Endothelial cell (in vitro differentiated cells): Measurements from ENCODE around the gene PNKP. TPM values are rescaled to one million over a fixed set of nuclear protein-coding genes. Genes with fewer than 3 reads are reported as not detected.

Source experiments
- DNase-seq: peaks from one replicate; pipeline ENCODE4 v3.0.0; 2021; ENCODE audit warnings: low spot score
- H3K27ac Mint-ChIP-seq: one replicate; pipeline ENCODE4 v1.8.0; 2021; ENCODE audit warnings: mixed read lengths, inconsistent platforms; ENCODE audit not compliant: unreplicated experiment
- H3K27me3 Mint-ChIP-seq: one replicate; pipeline ENCODE4 v1.8.0; 2021; ENCODE audit warnings: mild to moderate bottlenecking, moderate library complexity, mixed read lengths, inconsistent platforms; ENCODE audit not compliant: unreplicated experiment
- H3K36me3 Mint-ChIP-seq: one replicate; pipeline ENCODE4 v1.8.0; 2021; ENCODE audit warnings: mild to moderate bottlenecking, low read depth, mixed read lengths, inconsistent platforms; ENCODE audit not compliant: unreplicated experiment
- H3K4me1 Mint-ChIP-seq: one replicate; pipeline ENCODE4 v1.8.0; 2021; ENCODE audit warnings: mild to moderate bottlenecking, mixed read lengths, inconsistent platforms; ENCODE audit not compliant: unreplicated experiment
- H3K4me3 Mint-ChIP-seq: one replicate; pipeline ENCODE4 v1.8.0; 2021; ENCODE audit warnings: mild to moderate bottlenecking, mixed read lengths, inconsistent platforms; ENCODE audit not compliant: unreplicated experiment
- H3K9me3 Mint-ChIP-seq: one replicate; pipeline ENCODE4 v1.8.0; 2021; ENCODE audit warnings: mixed read lengths, inconsistent platforms; ENCODE audit not compliant: unreplicated experiment
- CTCF ChIP-seq: fragments of 200-600 bp; sonication (generic); IDR thresholded peaks from one replicate; pipeline ENCODE4 v1.5.0; 2021; ENCODE audit warnings: antibody characterized with exemption; ENCODE audit not compliant: unreplicated experiment
- total RNA-seq: library from RNA; stranded (reverse); fragmentation: NEBNext Ultra II Directional; extraction: Animal tissue kit (Norgen Biotek cat#: 25700); gene quantifications from one replicate; pipeline ENCODE4 v1.2.1, GENCODE V29; 2021; ENCODE audit not compliant: unreplicated experiment

PNKP gene
- total RNA-seq, 1 donor from 2014 or later, result 96.0 TPM

- Mint-ChIP-seq H3K4me1 (peaks cover 15% of the 10 kb centered on the region), H3K4me3 (no peak overlapping the region), H3K9me3 (no peaks in the 10 kb centered on the region), H3K36me3 (peaks cover 29% of the 10 kb centered on the region), H3K27ac (peak overlapping the region; percentile 70), H3K27me3 (peaks cover 31% of the 10 kb centered on the region)
- no peak for TF ChIP-seq CTCF
- DNase-seq, result no peak
These were observed 10.8 kb downstream of the PNKP start for GRCh38 chr19:49856574-49857021.

- Mint-ChIP-seq H3K4me1 (peaks cover 15% of the 10 kb centered on the region), H3K27me3 (peaks cover 29% of the 10 kb centered on the region), H3K27ac (peak overlapping the region; percentile 70), H3K4me3 (peak overlapping the region; percentile 69), H3K9me3 (no peaks in the 10 kb centered on the region), H3K36me3 (peaks cover 29% of the 10 kb centered on the region)
- TF ChIP-seq CTCF, result no peak
- DNase-seq, result no peak
These were observed 11.5 kb downstream of the PNKP start for GRCh38 chr19:49855676-49856573.

GRCh38 chr19:49855277-49855675 is 12.1 kb downstream of the PNKP start:
- Mint-ChIP-seq H3K27me3 (peaks cover 33% of the 10 kb centered on the region), H3K4me3 (peak overlapping the region; percentile 69), H3K9me3 (no peaks in the 10 kb centered on the region), H3K36me3 (peaks cover 30% of the 10 kb centered on the region), H3K4me1 (peaks cover 16% of the 10 kb centered on the region), H3K27ac (no peak overlapping the region)
- DNase-seq, result no peak
- no peak for TF ChIP-seq CTCF

GRCh38 chr19:49854378-49855263 is 12.8 kb downstream of the PNKP start:
- Mint-ChIP-seq H3K27ac (no peak overlapping the region), H3K4me1 (peaks cover 22% of the 10 kb centered on the region), H3K36me3 (peaks cover 37% of the 10 kb centered on the region), H3K9me3 (no peaks in the 10 kb centered on the region), H3K4me3 (no peak overlapping the region), H3K27me3 (peaks cover 39% of the 10 kb centered on the region)
- DNase-seq, result no peak
- TF ChIP-seq CTCF, result no peak
